GM18508 (cell line): ENCODE results near the gene ERAL1.
A peak's percentile ranks its signal among the peaks of the same experiment; 100 is the strongest.
"Not testable (repeated sequence)": the region's sequence is repeated elsewhere in the genome, so short reads cannot be mapped to it uniquely, and the experiment has no call there.

Experiments
- ATAC-seq: cut with Tn5 transposase; IDR thresholded peaks from one replicate; pipeline ENCODE4 v1.9.1; 2021; ENCODE audit warnings: moderate number of reproducible peaks; ENCODE audit not compliant: insufficient read depth, unreplicated experiment

Gene ERAL1

GRCh38 chr17:28848667-28849066 is 6.1 kb upstream of the ERAL1 start:
- ATAC-seq = not testable (repeated sequence)

- ATAC-seq = no peak
These were observed 5.5 kb upstream of the ERAL1 start for GRCh38 chr17:28849281-28849680.

- no peak for ATAC-seq
These were observed 1.5 kb upstream of the ERAL1 start for GRCh38 chr17:28853295-28853694.

GRCh38 chr17:28855336-28855679 is 492 bp downstream of the ERAL1 start:
- ATAC-seq = no peak

GRCh38 chr17:28856028-28856574 is 1.3 kb downstream of the ERAL1 start:
- no peak for ATAC-seq

- no peak for ATAC-seq
These were observed 3.3 kb downstream of the ERAL1 start for GRCh38 chr17:28857905-28858800.

GRCh38 chr17:28858801-28859355 is 4.1 kb downstream of the ERAL1 start:
- no peak for ATAC-seq

- ATAC-seq = no peak
These were observed 5.6 kb downstream of the ERAL1 start for GRCh38 chr17:28860363-28860808.

- no peak for ATAC-seq
These were observed 6.8 kb downstream of the ERAL1 start for GRCh38 chr17:28861393-28862203.

GRCh38 chr17:28862561-28862960 is 7.7 kb downstream of the ERAL1 start:
- ATAC-seq = no peak

- no peak for ATAC-seq
These were observed 9.1 kb downstream of the ERAL1 start for GRCh38 chr17:28863953-28864352.

- ATAC-seq = no peak
These were observed 10.4 kb downstream of the ERAL1 start for GRCh38 chr17:28864991-28865849.

- ATAC-seq = no peak
These were observed 11.3 kb downstream of the ERAL1 start for GRCh38 chr17:28865946-28866752.

GRCh38 chr17:28867276-28867675 is 12.5 kb downstream of the ERAL1 start:
- ATAC-seq = no peak

- peak; percentile 61 for ATAC-seq
These were observed 16.3 kb downstream of the ERAL1 start for GRCh38 chr17:28871056-28871579.

GRCh38 chr17:28873839-28874238 is 19.0 kb downstream of the ERAL1 start:
- ATAC-seq = no peak

GRCh38 chr17:28874750-28875149 is 19.9 kb downstream of the ERAL1 start:
- ATAC-seq = no peak

- ATAC-seq = no peak
These were observed 21.2 kb downstream of the ERAL1 start for GRCh38 chr17:28875848-28876550.
